Measurements from ENCODE around the gene CCDC148. TPM values are rescaled to one million over a fixed set of nuclear protein-coding genes. Genes with fewer than 3 reads are reported as not detected.

CCDC148 gene
- total and polyA plus RNA-seq, 2 donors (not counting 3 experiments of a cell fraction or from before 2014, with no cell fraction given): 0.04 to 0.69 TPM

DNA sequence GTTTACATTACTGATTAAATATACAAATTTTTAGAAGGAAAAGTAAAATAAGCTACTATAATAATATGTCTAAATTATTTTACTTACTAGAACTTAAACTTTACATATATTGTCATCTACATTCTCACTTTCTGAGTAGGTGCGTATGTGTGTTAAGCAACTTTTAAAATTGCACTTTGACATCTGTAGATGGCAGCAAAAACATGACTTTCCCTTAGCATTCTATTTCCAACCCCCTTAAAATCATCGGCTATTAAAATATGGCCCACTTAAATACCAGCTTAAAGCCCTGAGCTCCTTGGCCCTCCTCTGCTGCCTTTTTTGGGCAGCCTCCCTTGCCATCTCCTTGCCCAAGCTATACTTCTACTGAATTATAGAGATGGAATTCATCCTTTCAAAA is 276.9 kb downstream of the CCDC148 start:
- no TSS peak for BruUV-seq (replicated peaks)
- no peaks in the 10 kb centered on the region for H3K4me1 ChIP-seq (ENCODE audit: control insufficient read depth, extremely low read depth, insufficient read depth, low read length)
- H3K79me2 ChIP-seq (ENCODE audit: control insufficient read depth, insufficient read depth, low read length): no peaks in the 10 kb centered on the region
- H4K20me1 ChIP-seq (replicated peaks; ENCODE audit: control insufficient read depth, extremely low read depth, insufficient read depth, low read length): no peaks in the 10 kb centered on the region
- H2AFZ ChIP-seq (ENCODE audit: low read depth, low read length): no peak overlapping the region
- H3K9me3 ChIP-seq (replicated peaks; ENCODE audit: control insufficient read depth, insufficient read depth, low read length): no peaks in the 10 kb centered on the region
- no peak overlapping the region for H3K9ac ChIP-seq (replicated peaks; ENCODE audit: extremely low read depth, insufficient read depth, low read length)
- DNase-seq (ENCODE audit: low read depth, low spot score) (peak; percentile 48), FAIRE-seq (no peak)
- H3K4me2 ChIP-seq (ENCODE audit: insufficient read depth, low read length): no peak overlapping the region
- H3K36me3 ChIP-seq (ENCODE audit: control insufficient read depth in 2 of 2, extremely low read depth in 1 of 2, insufficient read depth in 2 of 2, low read length in 2 of 2): no peaks in the 10 kb centered on the region
- dilution Hi-C loops (cut with MboI; ENCODE audit: extremely low pct_ligation_motif_present, low sequenced_read_pairs) (no loop called here), intact Hi-C loops (cut with micrococcal nuclease) (loop anchor here (1.0 to 10.0 kb wide), 4 partner anchors 165 to 575 kb away; no protein-coding TSS in a partner anchor)
- TF ChIP-seq, protein P1, sequence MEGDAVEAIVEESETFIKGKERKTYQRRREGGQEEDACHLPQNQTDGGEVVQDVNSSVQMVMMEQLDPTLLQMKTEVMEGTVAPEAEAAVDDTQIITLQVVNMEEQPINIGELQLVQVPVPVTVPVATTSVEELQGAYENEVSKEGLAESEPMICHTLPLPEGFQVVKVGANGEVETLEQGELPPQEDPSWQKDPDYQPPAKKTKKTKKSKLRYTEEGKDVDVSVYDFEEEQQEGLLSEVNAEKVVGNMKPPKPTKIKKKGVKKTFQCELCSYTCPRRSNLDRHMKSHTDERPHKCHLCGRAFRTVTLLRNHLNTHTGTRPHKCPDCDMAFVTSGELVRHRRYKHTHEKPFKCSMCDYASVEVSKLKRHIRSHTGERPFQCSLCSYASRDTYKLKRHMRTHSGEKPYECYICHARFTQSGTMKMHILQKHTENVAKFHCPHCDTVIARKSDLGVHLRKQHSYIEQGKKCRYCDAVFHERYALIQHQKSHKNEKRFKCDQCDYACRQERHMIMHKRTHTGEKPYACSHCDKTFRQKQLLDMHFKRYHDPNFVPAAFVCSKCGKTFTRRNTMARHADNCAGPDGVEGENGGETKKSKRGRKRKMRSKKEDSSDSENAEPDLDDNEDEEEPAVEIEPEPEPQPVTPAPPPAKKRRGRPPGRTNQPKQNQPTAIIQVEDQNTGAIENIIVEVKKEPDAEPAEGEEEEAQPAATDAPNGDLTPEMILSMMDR (IDR thresholded peaks at IDR 0.05; ENCODE audit: extremely low read depth in 1 of 2, insufficient read depth in 1 of 2, low read depth in 1 of 2, low read length in 2 of 2): peak in 1 of 2 donors; percentile 27
- TF ChIP-seq POLR2A (IDR thresholded peaks at IDR 0.05; ENCODE audit: low read depth, low read length): no peak
- ChIA-PET CTCF (interaction anchor here (0.6 to 4.1 kb wide), 31 partner anchors 8 to 582 kb away, joined by 3 to 101 read pairs (median 4); partner anchors contain the start of genes CCDC148 and PKP4), POLR2A (no interaction called here)
- no peaks in the 10 kb centered on the region for H3K9me1 ChIP-seq (replicated peaks; ENCODE audit: control insufficient read depth, extremely low read depth, insufficient read depth, low read length)
- no peak overlapping the region for H3K27ac ChIP-seq (ENCODE audit: insufficient read depth, low read depth, low read length)
- H3K27me3 ChIP-seq (ENCODE audit: control insufficient read depth in 2 of 2, insufficient read depth in 2 of 2, low read length in 2 of 2): peaks cover 14 to 22% of the 10 kb centered on the region in 2 experiments
- no peak overlapping the region for H3K4me3 ChIP-seq (replicated peaks in 1 of 3; ENCODE audit: insufficient read depth in 1 of 3, low read depth in 1 of 3, low read length in 3 of 3)

DNA sequence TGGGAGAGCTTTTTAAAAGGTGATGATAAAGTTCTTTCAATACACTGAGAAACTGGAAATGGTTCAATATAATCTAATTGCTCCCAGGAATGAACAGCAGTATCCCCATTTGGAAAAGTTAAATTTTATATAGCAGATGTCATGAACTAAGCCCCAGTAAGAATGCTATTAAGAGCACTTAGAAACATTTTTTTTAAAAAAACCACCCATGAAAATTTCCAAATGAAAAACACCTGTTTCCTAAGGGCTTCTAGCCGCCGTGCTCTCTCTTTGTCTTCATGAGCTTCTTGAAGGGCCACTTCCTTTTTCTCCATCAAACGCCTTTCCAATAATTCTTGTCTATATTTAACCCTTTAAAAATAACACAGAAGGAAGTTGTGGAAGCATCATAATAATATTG is 277.9 kb downstream of the CCDC148 start:
- BruUV-seq (replicated peaks): no TSS peak
- Histone ChIP-seq H3K4me3 (replicated peaks in 1 of 3; ENCODE audit: insufficient read depth in 1 of 3, low read depth in 1 of 3, low read length in 3 of 3) (no peak overlapping the region), H4K20me1 (replicated peaks; ENCODE audit: control insufficient read depth, extremely low read depth, insufficient read depth, low read length) (no peaks in the 10 kb centered on the region), H3K9me1 (replicated peaks; ENCODE audit: control insufficient read depth, extremely low read depth, insufficient read depth, low read length) (no peaks in the 10 kb centered on the region), H3K36me3 (ENCODE audit: control insufficient read depth in 2 of 2, extremely low read depth in 1 of 2, insufficient read depth in 2 of 2, low read length in 2 of 2) (no peaks in the 10 kb centered on the region), H3K27ac (ENCODE audit: insufficient read depth, low read depth, low read length) (no peak overlapping the region), H3K9ac (replicated peaks; ENCODE audit: extremely low read depth, insufficient read depth, low read length) (no peak overlapping the region), H3K4me2 (ENCODE audit: insufficient read depth, low read length) (no peak overlapping the region), H3K4me1 (ENCODE audit: control insufficient read depth, extremely low read depth, insufficient read depth, low read length) (no peaks in the 10 kb centered on the region), H2AFZ (ENCODE audit: low read depth, low read length) (no peak overlapping the region), H3K27me3 (ENCODE audit: control insufficient read depth in 2 of 2, insufficient read depth in 2 of 2, low read length in 2 of 2) (peaks cover 13 to 19% of the 10 kb centered on the region in 2 experiments), H3K9me3 (replicated peaks; ENCODE audit: control insufficient read depth, insufficient read depth, low read length) (no peaks in the 10 kb centered on the region), H3K79me2 (ENCODE audit: control insufficient read depth, insufficient read depth, low read length) (no peaks in the 10 kb centered on the region)
- ChIA-PET POLR2A (no interaction called here), CTCF (interaction anchor here (1.1 to 4.1 kb wide), 5 partner anchors 154 to 578 kb away, joined by 3 to 101 read pairs (median 8); no protein-coding TSS in a partner anchor)
- dilution Hi-C loops (cut with MboI; ENCODE audit: extremely low pct_ligation_motif_present, low sequenced_read_pairs): no loop called here
- no peak for FAIRE-seq
- TF ChIP-seq MYC (IDR thresholded peaks at IDR 0.05; ENCODE audit: low read depth, low read length): no peak
- TF ChIP-seq EZH2 (IDR thresholded peaks at IDR 0.05; ENCODE audit: borderline replicate concordance, low read depth, low read length, severe bottlenecking): no peak
- no peak for TF ChIP-seq JUN (IDR thresholded peaks at IDR 0.05; ENCODE audit: borderline replicate concordance, insufficient read depth, insufficient read length, low read depth)
- TF ChIP-seq GATA2 (IDR thresholded peaks at IDR 0.05; ENCODE audit: insufficient read depth, insufficient read length, low read depth, low read length): no peak
- TF ChIP-seq, protein P1 (IDR thresholded peaks at IDR 0.05; ENCODE audit: extremely low read depth in 1 of 2, insufficient read depth in 1 of 2, low read depth in 1 of 2, low read length in 2 of 2): no peak
- no peak for TF ChIP-seq FOS (IDR thresholded peaks at IDR 0.05; ENCODE audit: borderline replicate concordance, insufficient read depth, low read length)
- TF ChIP-seq, protein P2, sequence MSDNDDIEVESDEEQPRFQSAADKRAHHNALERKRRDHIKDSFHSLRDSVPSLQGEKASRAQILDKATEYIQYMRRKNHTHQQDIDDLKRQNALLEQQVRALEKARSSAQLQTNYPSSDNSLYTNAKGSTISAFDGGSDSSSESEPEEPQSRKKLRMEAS (IDR thresholded peaks at IDR 0.05; ENCODE audit: insufficient read depth, insufficient read length): no peak
- TF ChIP-seq POLR2AphosphoS5 (IDR thresholded peaks at IDR 0.05; ENCODE audit: insufficient read depth, low read depth, low read length): no peak
- TF ChIP-seq POLR2A (IDR thresholded peaks at IDR 0.05; ENCODE audit: low read depth, low read length): no peak
- intact Hi-C loops (cut with micrococcal nuclease): loop anchor here (1.0 to 10.0 kb wide), 4 partner anchors 166 to 576 kb away; no protein-coding TSS in a partner anchor
- DNase-seq (ENCODE audit: low read depth, low spot score): no peak

All from endothelial cell of umbilical vein (primary cell).